ENCODE measurements around the gene ALPK3.

ALPK3 gene

DNA sequence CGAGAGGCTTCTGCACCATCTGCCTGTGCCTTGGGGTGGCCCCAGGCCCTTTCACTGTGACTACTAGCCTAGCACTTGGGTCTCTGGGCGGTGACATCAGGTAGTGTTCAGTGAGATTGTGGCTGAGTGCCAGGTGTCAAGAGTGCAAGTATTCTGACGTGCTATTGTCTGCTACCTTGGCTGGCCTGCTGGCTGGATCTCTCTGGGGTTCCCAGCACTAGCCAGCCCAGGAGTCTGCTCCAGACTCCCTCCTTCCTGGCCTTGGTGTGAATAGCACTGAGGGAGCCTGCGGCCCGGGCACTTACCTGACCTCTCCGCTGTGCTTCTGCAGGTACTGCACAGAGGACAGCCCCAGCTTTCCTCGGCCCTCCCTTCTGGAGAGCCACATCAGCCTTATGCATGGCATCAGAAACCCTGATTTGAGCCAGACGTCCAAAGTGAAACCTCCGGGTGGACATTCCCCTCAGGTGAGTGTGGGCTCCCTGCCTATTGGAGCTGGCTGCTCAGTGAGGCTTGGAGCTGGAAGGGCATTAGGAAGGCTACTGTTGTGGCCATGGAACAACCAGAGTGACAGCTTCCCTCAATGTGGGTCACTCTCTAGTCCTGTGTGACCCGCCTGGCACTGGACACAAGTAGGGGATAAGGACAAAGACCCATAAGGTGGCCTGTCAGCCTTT is 17.5 kb upstream of the ALPK3 start:
- no peak for DNase-seq (ENCODE audit: low spot score)

GRCh38 chr15:84800365-84800806 is 16.8 kb upstream of the ALPK3 start:
- no peak for DNase-seq (ENCODE audit: low spot score)

DNA sequence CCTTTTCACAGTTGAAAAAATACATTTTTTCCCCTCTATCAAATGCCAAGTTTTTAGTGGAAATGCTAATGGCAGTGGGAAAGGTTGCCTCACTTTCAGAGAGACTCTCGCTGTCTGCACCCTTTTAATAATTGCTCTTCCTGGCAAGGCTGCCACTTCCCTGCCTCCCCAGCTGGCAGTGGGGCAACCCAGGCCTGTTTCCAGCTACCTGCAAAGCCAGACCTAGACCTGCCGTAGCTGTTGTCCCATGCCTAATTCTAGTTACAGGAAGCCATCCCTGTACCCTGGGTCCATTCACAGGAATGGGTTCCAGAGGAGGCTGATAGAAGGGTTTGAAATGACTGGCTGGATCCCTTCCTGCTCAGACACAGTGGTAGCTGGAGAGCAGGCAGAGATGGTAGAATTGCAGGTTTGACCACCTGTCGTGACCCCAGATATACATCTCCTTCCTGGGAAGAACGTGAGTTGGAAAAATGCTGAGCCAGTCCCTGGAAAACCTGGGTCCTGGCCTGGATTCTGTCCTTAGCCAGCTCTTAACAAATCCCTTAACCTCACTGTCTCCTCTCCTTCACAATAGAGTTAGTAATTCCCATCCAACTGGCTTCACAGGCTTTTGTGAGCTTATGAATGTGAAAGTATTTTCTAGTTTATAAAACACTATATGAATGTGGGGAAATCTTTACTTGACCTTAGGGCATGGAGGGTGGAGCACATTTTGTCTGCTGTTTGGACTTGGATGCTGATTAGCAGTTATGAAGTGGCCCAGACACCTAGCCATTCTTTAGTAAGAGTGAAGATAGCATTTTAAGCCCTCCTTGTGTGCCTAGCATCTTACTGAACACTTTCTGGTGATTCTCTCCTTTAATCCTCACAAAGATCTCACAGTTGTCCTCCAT is 12.9 kb upstream of the ALPK3 start:
- DNase-seq (ENCODE audit: low spot score): peak; percentile 76

GRCh38 chr15:84805221-84805620 is 11.9 kb upstream of the ALPK3 start:
- no peak for DNase-seq (ENCODE audit: low spot score)

GRCh38 chr15:84807228-84807627 is 9.9 kb upstream of the ALPK3 start:
- DNase-seq (ENCODE audit: low spot score): no peak

DNA sequence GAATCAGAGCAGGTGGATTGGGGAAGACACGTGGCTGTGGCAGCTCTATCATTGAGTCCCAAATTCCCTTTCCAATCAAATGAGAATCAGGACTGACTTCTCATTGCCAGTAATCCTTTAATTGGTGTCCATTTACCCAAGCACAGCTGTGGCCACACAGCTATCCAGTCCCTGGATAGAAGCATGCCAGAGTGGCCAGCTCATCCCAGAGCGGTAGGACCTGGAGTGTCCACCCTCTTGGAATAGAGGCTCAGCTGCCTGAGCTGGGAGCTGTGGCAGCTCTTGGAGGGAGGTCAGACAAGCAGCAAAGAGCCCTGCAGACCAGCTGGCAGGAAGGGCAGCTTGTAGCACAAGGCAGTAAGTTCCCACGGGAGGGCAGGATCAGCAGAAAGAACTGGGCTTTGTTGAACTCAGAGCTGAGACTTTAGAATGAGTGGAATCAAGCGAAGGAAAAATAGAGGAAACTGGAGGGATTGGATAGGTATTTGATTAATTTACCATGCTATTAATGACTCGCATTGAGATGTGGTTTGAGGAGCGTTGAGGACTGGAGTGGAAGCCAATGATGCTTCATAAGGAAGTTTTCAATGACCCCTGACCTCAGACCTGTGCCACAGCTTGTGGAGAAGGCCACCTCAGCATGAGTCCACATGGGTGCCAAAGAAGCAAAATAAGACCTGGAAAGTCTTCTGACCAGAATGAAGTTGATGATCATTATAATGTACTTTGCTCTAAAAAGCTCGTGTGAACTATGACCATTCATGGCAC is 6.9 kb upstream of the ALPK3 start:
- DNase-seq (ENCODE audit: low spot score): no peak

DNA sequence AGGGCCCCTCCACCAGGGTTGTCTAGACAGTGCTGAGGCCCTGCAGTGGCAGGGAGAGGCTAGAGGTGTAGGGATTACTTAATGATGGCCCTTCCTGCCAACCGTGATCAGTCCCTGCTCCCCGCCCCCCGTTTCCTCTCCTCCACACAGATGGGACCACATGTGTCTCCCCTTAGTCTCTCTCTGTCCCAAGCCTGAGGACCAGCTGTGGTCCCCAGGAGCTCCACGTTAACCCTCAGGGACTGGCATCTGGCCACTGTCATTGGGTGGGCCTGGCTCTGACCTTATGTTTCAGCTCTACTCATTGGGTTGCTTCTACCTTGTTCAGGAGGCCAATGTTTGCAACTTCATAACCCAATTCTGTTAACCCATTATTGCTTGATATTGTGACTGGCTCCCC is 6.0 kb upstream of the ALPK3 start:
- DNase-seq (ENCODE audit: low spot score): no peak

DNA sequence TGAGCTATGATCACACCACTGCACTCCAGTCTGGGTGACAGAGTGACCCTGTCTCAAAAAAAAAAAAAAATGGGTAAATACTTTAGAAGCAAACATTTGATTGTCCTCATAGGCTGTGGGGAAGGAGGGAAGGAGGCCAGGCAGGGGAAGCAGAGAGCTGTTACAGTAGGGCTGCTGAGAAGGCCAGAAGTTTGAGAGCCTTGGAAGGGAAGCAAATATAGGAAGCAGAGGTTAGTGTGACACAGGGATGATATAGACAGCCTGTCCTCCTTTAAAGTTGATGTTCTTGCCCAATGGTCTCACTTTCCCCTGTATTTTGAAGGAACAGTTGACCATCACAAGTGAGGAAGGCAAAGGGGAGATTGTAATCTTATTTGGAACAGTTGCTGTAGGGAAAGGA is 5.3 kb upstream of the ALPK3 start:
- no peak for DNase-seq (ENCODE audit: low spot score)

- no peak for DNase-seq (ENCODE audit: low spot score)
Measured at GRCh38 chr15:84812842-84813241, 4.3 kb upstream of the ALPK3 start.

- DNase-seq (ENCODE audit: low spot score): no peak
Measured at GRCh38 chr15:84813435-84813834, 3.7 kb upstream of the ALPK3 start.

GRCh38 chr15:84813931-84814330 is 3.2 kb upstream of the ALPK3 start:
- DNase-seq (ENCODE audit: low spot score): no peak

GRCh38 chr15:84814916-84815315 is 2.2 kb upstream of the ALPK3 start:
- DNase-seq (ENCODE audit: low spot score): no peak

DNA sequence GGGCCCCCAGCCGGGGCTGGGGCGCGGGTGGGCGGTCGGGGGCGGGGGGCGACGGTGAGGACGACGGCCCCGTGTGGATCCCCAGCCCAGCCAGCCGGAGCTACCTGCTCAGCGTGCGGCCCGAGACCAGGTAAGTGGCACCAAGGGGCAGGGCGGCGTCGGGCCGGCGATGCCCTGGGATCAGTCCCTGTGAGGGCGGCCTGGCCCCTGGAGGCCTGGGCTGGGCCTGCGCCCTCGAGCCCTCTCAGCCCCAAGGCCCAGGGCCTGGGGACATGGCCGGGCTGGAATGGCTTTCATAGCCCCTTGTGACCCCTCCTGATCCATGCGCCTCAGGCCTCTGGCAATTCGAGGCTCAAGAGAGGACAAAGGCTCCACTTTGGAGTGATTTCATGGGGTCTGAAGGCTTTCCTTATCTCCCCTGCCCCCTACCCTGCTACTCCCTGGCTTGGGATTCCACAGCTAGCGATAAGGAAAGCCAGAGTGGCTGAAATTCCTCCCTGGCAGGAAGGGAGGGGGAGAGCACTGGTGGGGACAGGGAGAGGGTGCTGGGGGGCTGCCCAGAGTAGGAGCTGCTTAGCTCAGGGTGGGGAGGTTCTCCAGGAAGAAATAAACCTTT is 418 bp downstream of the ALPK3 start:
- no peak for DNase-seq (ENCODE audit: low spot score)

- DNase-seq (ENCODE audit: low spot score): no peak
Measured at GRCh38 chr15:84818261-84819131, 1.3 kb downstream of the ALPK3 start.

DNA sequence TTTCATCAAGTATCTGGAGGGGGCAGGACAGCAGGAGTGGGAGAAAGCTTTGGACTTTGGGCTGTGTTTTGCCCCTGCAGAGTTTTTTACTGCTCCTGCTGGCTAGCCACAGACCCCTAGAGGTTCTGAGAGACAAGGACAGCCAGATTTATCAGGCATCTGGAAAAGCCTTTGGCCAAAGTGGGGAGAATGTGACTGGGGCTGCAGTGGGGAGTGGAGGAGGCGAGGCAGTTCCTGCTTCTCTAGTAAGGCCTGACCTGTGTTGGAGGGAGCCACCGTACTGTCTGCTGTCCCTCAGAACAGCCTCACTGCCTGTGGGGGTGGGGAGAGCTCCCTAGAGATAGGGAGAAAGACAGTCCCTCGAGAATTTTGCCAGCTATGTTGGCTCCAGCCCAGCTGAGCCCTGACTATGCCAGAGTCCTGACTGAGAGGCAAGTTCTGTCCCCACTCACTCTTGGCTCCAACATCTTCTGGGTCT is 2.2 kb downstream of the ALPK3 start:
- no peak for DNase-seq (ENCODE audit: low spot score)

GRCh38 chr15:84819791-84820190 is 2.6 kb downstream of the ALPK3 start:
- DNase-seq (ENCODE audit: low spot score): no peak

GRCh38 chr15:84821501-84822021 is 4.4 kb downstream of the ALPK3 start:
- no peak for DNase-seq (ENCODE audit: low spot score)

DNA sequence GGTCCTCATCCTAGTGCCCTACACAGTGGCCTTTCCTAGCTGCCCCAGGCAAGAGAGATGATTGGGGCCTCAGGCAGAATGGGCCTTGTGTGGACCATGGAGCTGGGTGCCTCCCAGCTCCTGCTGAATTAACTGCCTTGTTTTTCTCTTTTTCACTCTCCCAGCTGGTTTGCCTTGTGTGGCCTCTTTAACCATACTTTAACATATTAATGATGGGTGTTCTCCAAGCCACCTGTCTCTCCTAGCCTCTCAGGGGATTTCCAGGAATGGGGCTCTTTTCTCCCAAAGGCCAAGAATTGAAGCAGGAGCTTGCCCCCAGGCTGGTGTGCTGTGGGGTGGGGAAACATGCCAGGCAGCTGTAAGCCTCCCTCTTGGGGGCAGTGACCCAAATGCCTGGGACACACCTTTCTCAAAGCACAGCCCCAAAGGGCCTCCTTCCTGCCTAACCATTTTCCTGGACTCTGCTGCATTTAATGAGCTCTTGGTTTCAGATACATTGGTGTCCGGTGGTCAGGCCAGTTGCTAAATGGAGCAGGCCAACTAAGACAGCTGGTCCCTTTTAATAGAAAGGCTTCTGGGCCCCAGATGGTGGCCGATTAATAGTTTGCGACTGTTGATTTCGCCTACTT is 5.6 kb downstream of the ALPK3 start:
- DNase-seq (ENCODE audit: low spot score): peak; percentile 15

GRCh38 chr15:84823282-84823878 is 6.2 kb downstream of the ALPK3 start:
- DNase-seq (ENCODE audit: low spot score): no peak
